IMR-90 (cell line): ENCODE results near the gene RELN. TPM values are rescaled to one million over a fixed set of nuclear protein-coding genes. Genes with fewer than 3 reads are reported as not detected.

Experiments used
- ATAC-seq: fragments of 200-7000 bp; cut with Tn5 transposase; 2 replicates; pipeline ENCODE4 v1.9.1; 2020; ENCODE audit warnings: low read depth, mild to moderate bottlenecking, moderate library complexity
- BruUV-seq: library from RNA; stranded (reverse); fragments of 400-500 nt; replicated peaks from 2 replicates; lab custom pipeline; 2021; lab: Mats Ljungman, UMichigan
- CTCF ChIA-PET: fragments of 300-600 bp; formaldehyde crosslinking; extraction: SDS; loops from one replicate; lab custom pipeline; 2021; ENCODE audit warnings: antibody characterized with exemption; lab: Yijun Ruan, JAX
- POLR2A ChIA-PET: fragments of 300-600 bp; sonication (Branson Sonifier 250); formaldehyde crosslinking; loops from one replicate; lab custom pipeline; 2022; ENCODE audit warnings: antibody characterized with exemption; ENCODE audit not compliant: unreplicated experiment; lab: Charles Lee
- DNase-seq: peaks from one replicate; pipeline ENCODE4 v3.0.0; 2013
- H2AFZ ChIP-seq: replicated peaks from 2 replicates; pipeline ENCODE3; 2013; ENCODE audit warnings: low read length, mild to moderate bottlenecking; ENCODE audit not compliant: poor library complexity
- H2AK5ac ChIP-seq: 2 replicates; pipeline ENCODE4 v1.6.1; 2013; ENCODE audit warnings: low read depth, low read length, inconsistent platforms
- H2AK9ac ChIP-seq: replicated peaks from 2 replicates; pipeline ENCODE3; 2013; ENCODE audit warnings: mild to moderate bottlenecking, low read depth, low read length, moderate library complexity; ENCODE audit not compliant: poor library complexity
- H2BK120ac ChIP-seq: 2 replicates; pipeline ENCODE4 v1.6.1; 2013; ENCODE audit warnings: low read depth, low read length, inconsistent platforms
- H2BK15ac ChIP-seq: 3 replicates; pipeline ENCODE4 v1.6.1; 2013; ENCODE audit warnings: low read depth, low read length, inconsistent platforms
- H2BK20ac ChIP-seq: 2 replicates; pipeline ENCODE4 v1.6.1; 2013; ENCODE audit warnings: low read depth, mild to moderate bottlenecking, inconsistent platforms, low read length, moderate library complexity
- H2BK5ac ChIP-seq: 2 replicates; pipeline ENCODE4 v1.6.1; 2013; ENCODE audit warnings: mild to moderate bottlenecking, low read depth, low read length, inconsistent platforms; ENCODE audit not compliant: poor library complexity, severe bottlenecking
- H3K14ac ChIP-seq: replicated peaks from 2 replicates; pipeline ENCODE4 v1.6.1; 2013; ENCODE audit warnings: low read depth, low read length, inconsistent platforms
- H3K18ac ChIP-seq: 2 replicates; pipeline ENCODE4 v1.6.1; 2013; ENCODE audit warnings: low read depth, low read length, control low read depth
- H3K23ac ChIP-seq: 2 replicates; pipeline ENCODE4 v1.6.1; 2013; ENCODE audit warnings: low read depth, low read length, inconsistent platforms
- H3K27ac ChIP-seq: 2 replicates; pipeline ENCODE4 v1.5.1; 2013; ENCODE audit warnings: mild to moderate bottlenecking, control low read depth, low read length; ENCODE audit not compliant: insufficient read depth
- H3K27me3 ChIP-seq: 2 replicates; pipeline ENCODE4 v1.6.1; 2013; ENCODE audit warnings: low read length; ENCODE audit not compliant: control insufficient read depth, insufficient read depth
- H3K36me3 ChIP-seq: 2 replicates; pipeline ENCODE4 v1.6.1; 2013; ENCODE audit warnings: low read length, mixed read lengths; ENCODE audit not compliant: control insufficient read depth, insufficient read depth
- H3K4ac ChIP-seq: 2 replicates; pipeline ENCODE4 v1.6.1; 2013; ENCODE audit warnings: low read depth, low read length, inconsistent platforms
- H3K4me1 ChIP-seq: 2 replicates; pipeline ENCODE4 v1.6.1; 2013; ENCODE audit warnings: low read length, mixed read lengths; ENCODE audit not compliant: control insufficient read depth, insufficient read depth
- H3K4me2 ChIP-seq: 2 replicates; pipeline ENCODE4 v1.6.1; 2013; ENCODE audit warnings: low read depth, mild to moderate bottlenecking, control low read depth, low read length, moderate library complexity
- H3K4me3 ChIP-seq: 2 replicates; pipeline ENCODE4 v1.5.1; 2013; ENCODE audit warnings: low read depth, mild to moderate bottlenecking, control low read depth, low read length, moderate library complexity; ENCODE audit not compliant: insufficient read depth
- H3K56ac ChIP-seq: 2 replicates; pipeline ENCODE4 v1.6.1; 2013; ENCODE audit warnings: low read length, inconsistent platforms; ENCODE audit not compliant: insufficient read depth; ENCODE audit errors: extremely low read depth
- H3K79me1 ChIP-seq, 2 experiments: 2 replicates each; pipeline ENCODE4 v1.6.1; 2013; ENCODE audit warnings: low read length in 2 of 2, inconsistent platforms in 1 of 2, low read depth in 1 of 2
- H3K9ac ChIP-seq: 2 replicates; pipeline ENCODE4 v1.6.1; 2013; ENCODE audit warnings: low read depth, low read length, control low read depth
- H3K9me1 ChIP-seq: 2 replicates; pipeline ENCODE4 v1.6.1; 2013; ENCODE audit warnings: low read length, inconsistent platforms; ENCODE audit not compliant: insufficient read depth
- H3K9me3 ChIP-seq: 2 replicates; pipeline ENCODE4 v1.6.1; 2013; ENCODE audit warnings: low read length; ENCODE audit not compliant: control insufficient read depth, insufficient read depth
- H4K20me1 ChIP-seq: 2 replicates; pipeline ENCODE4 v1.6.1; 2013; ENCODE audit warnings: low read length, inconsistent platforms; ENCODE audit not compliant: insufficient read depth
- H4K5ac ChIP-seq: 2 replicates; pipeline ENCODE4 v1.6.1; 2013; ENCODE audit warnings: mild to moderate bottlenecking, low read depth, low read length, control low read depth
- H4K8ac ChIP-seq, 2 experiments: 2 replicates each; pipeline ENCODE4 v1.6.1; 2013; ENCODE audit warnings: low read depth in 2 of 2, low read length in 2 of 2, control low read depth in 1 of 2, inconsistent platforms in 1 of 2
- H4K91ac ChIP-seq: 2 replicates; pipeline ENCODE4 v1.6.1; 2013; ENCODE audit warnings: low read depth, low read length, inconsistent platforms; ENCODE audit not compliant: insufficient read depth
- POLR2A ChIP-seq: IDR thresholded peaks from 2 replicates; pipeline ENCODE4 v1.6.1; 2012; ENCODE audit warnings: mild to moderate bottlenecking, low read depth, low read length
- RCOR1 ChIP-seq: IDR thresholded peaks from 2 replicates; pipeline ENCODE4 v1.6.1; 2012; ENCODE audit warnings: mild to moderate bottlenecking, low read length, improper control_type of control experiment; ENCODE audit not compliant: insufficient replicate concordance
- RFX5 ChIP-seq: IDR thresholded peaks from 2 replicates; pipeline ENCODE4 v1.8.0; 2012; ENCODE audit warnings: low read depth, mild to moderate bottlenecking, low read length, moderate library complexity
- WGBS, 2 experiments: methylation state at CpG; one replicate each; pipeline versions ENCODE4 v1.1.5 to v1.1.7; 2013; ENCODE audit warnings: missing lambda C conversion rate in 2 of 2; ENCODE audit not compliant: insufficient read length in 1 of 2; ENCODE audit errors: extremely low coverage in 2 of 2; 5-methylcytosine and 5-hydroxymethylcytosine counted together
- dilution Hi-C: fragments of 300-500 bp; cut with HindIII; formaldehyde crosslinking; loops from one replicate; pipeline ENCODE4 v1.14.3; 2018; ENCODE audit warnings: low sequenced_read_pairs; ENCODE audit not compliant: unreplicated experiment
- in situ Hi-C: fragments of 300-500 bp; cut with MboI; formaldehyde crosslinking; loops from 3 replicates; pipeline ENCODE4 v1.14.3; 2019; ENCODE audit warnings: low sequenced_read_pairs, inconsistent platforms, mixed read lengths
- intact Hi-C: fragments of 100-400 bp; cut with micrococcal nuclease; formaldehyde crosslinking; loops from 2 replicates; pipeline ENCODE4 v1.10.0; 2022
- polyA plus RNA-seq, 3 experiments: library from polyadenylated mRNA; depleted of rRNA; stranded (reverse); fragments of >200 nt; gene quantifications; 2 replicates each; pipeline ENCODE4 v1.2.3, GENCODE V29; 2012; ENCODE audit warnings: low replicate concordance in 1 of 3
- total RNA-seq: library from RNA; depleted of rRNA; stranded (reverse); fragments of >200 nt; gene quantifications from 2 replicates; pipeline ENCODE4 v1.2.3, GENCODE V29; 2012

Gene RELN
- total and polyA plus RNA-seq, 2 of the 4 experiments (the other 2 are of a cell fraction): 14.7 to 23.7 TPM

- H3K79me1 ChIP-seq: no peaks in the 10 kb centered on the region
- no peaks in the 10 kb centered on the region for H4K20me1 ChIP-seq
- no peak overlapping the region for H3K27ac ChIP-seq
- no peak overlapping the region for H2BK15ac ChIP-seq
- no peak overlapping the region for H4K91ac ChIP-seq
- H2AFZ ChIP-seq: no peak overlapping the region
- CTCF ChIA-PET: interaction anchor here (0.5 kb wide), 1 partner anchor 10 kb away, joined by 5 read pairs; no protein-coding TSS in a partner anchor
- no peak overlapping the region for H2AK9ac ChIP-seq
- no peaks in the 10 kb centered on the region for H3K36me3 ChIP-seq
- H2BK5ac ChIP-seq: no peak overlapping the region
- H3K9me3 ChIP-seq: no peaks in the 10 kb centered on the region
- POLR2A ChIA-PET: no interaction called here
- H3K4me1 ChIP-seq: no peaks in the 10 kb centered on the region
- no peaks in the 10 kb centered on the region; the same call in 1 of the 2 replicates for H3K9me1 ChIP-seq
- H3K56ac ChIP-seq: no peak overlapping the region
- no peak overlapping the region for H3K23ac ChIP-seq
- no peak overlapping the region for H3K9ac ChIP-seq
- H2BK120ac ChIP-seq: no peak overlapping the region
- intact Hi-C loops (loop anchor here (5.0 kb wide), 1 partner anchor 96 kb away; no protein-coding TSS in a partner anchor), in situ Hi-C loops (no loop called here), dilution Hi-C loops (no loop called here)
- no peak overlapping the region for H3K4me3 ChIP-seq
- H3K18ac ChIP-seq: no peak overlapping the region
- TF ChIP-seq POLR2A: no peak
- no peak for TF ChIP-seq RCOR1
- no peak for TF ChIP-seq RFX5
- no peak overlapping the region for H4K8ac ChIP-seq
- no TSS peak for BruUV-seq
- H4K5ac ChIP-seq: no peak overlapping the region; the same call in 1 of the 2 replicates
- DNase-seq (no peak), ATAC-seq (no peak)
- no peak overlapping the region for H2BK20ac ChIP-seq
- WGBS, 2 experiments: no CpG with 5 or more reads among the region's 2 CpGs
- no peak overlapping the region for H3K14ac ChIP-seq
- no peaks in the 10 kb centered on the region for H3K27me3 ChIP-seq
- H3K4me2 ChIP-seq: no peak overlapping the region
- H2AK5ac ChIP-seq: no peak overlapping the region
- H3K4ac ChIP-seq: no peak overlapping the region
Observed at GRCh38 chr7:103996639-103997038, 7.2 kb upstream of the RELN start.
